DOHH2 (cell line): ENCODE measurements around the gene OR14C36.

ENCODE experiments used
- CTCF ChIP-seq: fragments of 200-600 bp; sonication (generic); IDR thresholded peaks from one replicate; pipeline ENCODE4 v1.5.1; 2014; ENCODE audit warnings: antibody characterized with exemption, mild to moderate bottlenecking, low read depth, low read length; ENCODE audit not compliant: poor library complexity, severe bottlenecking
- EZH2phosphoT487 ChIP-seq: fragments of 200-600 bp; sonication (generic); IDR thresholded peaks from 2 replicates; pipeline ENCODE4 v1.6.1; 2017; ENCODE audit warnings: borderline replicate concordance, mild to moderate bottlenecking, antibody characterized with exemption, low read length, moderate library complexity, mixed read lengths

GRCh38 chr1:248388426-248388825, 39.9 kb downstream of the OR14C36 start:
- TF ChIP-seq CTCF (no peak), EZH2phosphoT487 (no peak)
